Activated naive CD8-positive, alpha-beta T cell treated with anti-CD3 and anti-CD28 coated beads, Interleukin-2, amount 50 U/mL, for 24 hours (primary cell): ENCODE data around the gene VWA8.

ENCODE experiments used
- ATAC-seq: fragments of 150-1000 bp; cut with Tn5 transposase; one replicate; pipeline ENCODE4 v1.10.0; 2021
- DNase-seq: peaks from one replicate; pipeline ENCODE4 v3.0.0; 2021
- H3K27ac Mint-ChIP-seq: one replicate; pipeline ENCODE4 v1.8.0; 2021; ENCODE audit warnings: mild to moderate bottlenecking, mixed read lengths
- H3K27me3 Mint-ChIP-seq: one replicate; pipeline ENCODE4 v1.8.0; 2021; ENCODE audit warnings: mixed read lengths
- H3K36me3 Mint-ChIP-seq: one replicate; pipeline ENCODE4 v1.8.0; 2021; ENCODE audit warnings: low read depth, mixed read lengths
- H3K4me1 Mint-ChIP-seq: one replicate; pipeline ENCODE4 v1.8.0; 2021; ENCODE audit warnings: mixed read lengths
- H3K4me3 Mint-ChIP-seq: one replicate; pipeline ENCODE4 v1.8.0; 2021; ENCODE audit warnings: mild to moderate bottlenecking, moderate library complexity, mixed read lengths
- H3K9me3 Mint-ChIP-seq: one replicate; pipeline ENCODE4 v1.8.0; 2021; ENCODE audit warnings: mixed read lengths

VWA8 gene

GRCh38 chr13:41709511-41709910 is 251.4 kb downstream of the VWA8 start:
- H3K27ac Mint-ChIP-seq, result no peak overlapping the region
- H3K4me1 Mint-ChIP-seq, result peaks cover 9% of the 10 kb centered on the region
- no peaks in the 10 kb centered on the region for H3K27me3 Mint-ChIP-seq
- H3K36me3 Mint-ChIP-seq, result peaks cover 6% of the 10 kb centered on the region
- H3K9me3 Mint-ChIP-seq, result no peaks in the 10 kb centered on the region
- no peak for DNase-seq
- H3K4me3 Mint-ChIP-seq, result no peak overlapping the region
- no peak for ATAC-seq

- no peaks in the 10 kb centered on the region for H3K9me3 Mint-ChIP-seq
- no peaks in the 10 kb centered on the region for H3K27me3 Mint-ChIP-seq
- no peak for DNase-seq
- H3K27ac Mint-ChIP-seq, result no peak overlapping the region
- H3K4me1 Mint-ChIP-seq, result peaks cover 9% of the 10 kb centered on the region
- no peak overlapping the region for H3K4me3 Mint-ChIP-seq
- ATAC-seq, result no peak
- peaks cover 6% of the 10 kb centered on the region for H3K36me3 Mint-ChIP-seq
Observed at GRCh38 chr13:41708713-41709112, 252.2 kb downstream of the VWA8 start.

GRCh38 chr13:41707194-41707821 is 253.6 kb downstream of the VWA8 start:
- H3K27me3 Mint-ChIP-seq, result no peaks in the 10 kb centered on the region
- no peak overlapping the region for H3K4me3 Mint-ChIP-seq
- DNase-seq (no peak), ATAC-seq (no peak)
- peaks cover 6% of the 10 kb centered on the region for H3K36me3 Mint-ChIP-seq
- peaks cover 9% of the 10 kb centered on the region for H3K4me1 Mint-ChIP-seq
- H3K9me3 Mint-ChIP-seq, result no peaks in the 10 kb centered on the region
- no peak overlapping the region for H3K27ac Mint-ChIP-seq

- peaks cover 9% of the 10 kb centered on the region for H3K4me1 Mint-ChIP-seq
- H3K4me3 Mint-ChIP-seq, result no peak overlapping the region
- no peak for DNase-seq
- peak; percentile 75 for ATAC-seq
- no peak overlapping the region for H3K27ac Mint-ChIP-seq
- no peaks in the 10 kb centered on the region for H3K9me3 Mint-ChIP-seq
- no peaks in the 10 kb centered on the region for H3K27me3 Mint-ChIP-seq
- H3K36me3 Mint-ChIP-seq, result peaks cover 6% of the 10 kb centered on the region
Observed at GRCh38 chr13:41706152-41706551, 254.8 kb downstream of the VWA8 start.

GRCh38 chr13:41702540-41702939 is 258.4 kb downstream of the VWA8 start:
- Mint-ChIP-seq H3K27ac (no peak overlapping the region), H3K4me1 (peaks cover 9% of the 10 kb centered on the region), H3K9me3 (no peaks in the 10 kb centered on the region), H3K36me3 (peaks cover 16% of the 10 kb centered on the region), H3K4me3 (no peak overlapping the region), H3K27me3 (no peaks in the 10 kb centered on the region)
- no peak for ATAC-seq
- no peak for DNase-seq

- Mint-ChIP-seq H3K9me3 (no peaks in the 10 kb centered on the region), H3K4me1 (peaks cover 9% of the 10 kb centered on the region)
- ATAC-seq, result no peak
Observed at GRCh38 chr13:41701676-41702075, 259.2 kb downstream of the VWA8 start.

GRCh38 chr13:41700790-41701310 is 260.1 kb downstream of the VWA8 start:
- DNase-seq (no peak), ATAC-seq (no peak)
- no peaks in the 10 kb centered on the region for H3K9me3 Mint-ChIP-seq
- no peak overlapping the region for H3K4me3 Mint-ChIP-seq
- H3K36me3 Mint-ChIP-seq, result peaks cover 16% of the 10 kb centered on the region
- no peak overlapping the region for H3K27ac Mint-ChIP-seq
- no peaks in the 10 kb centered on the region for H3K27me3 Mint-ChIP-seq
- peaks cover 2% of the 10 kb centered on the region for H3K4me1 Mint-ChIP-seq

More at GRCh38 chr13:41701676-41702075, 259.2 kb downstream of the VWA8 start:
- H3K36me3 Mint-ChIP-seq, result peaks cover 16% of the 10 kb centered on the region
- no peak overlapping the region for H3K4me3 Mint-ChIP-seq
- no peak for DNase-seq
- H3K27ac Mint-ChIP-seq, result no peak overlapping the region
- H3K27me3 Mint-ChIP-seq, result no peaks in the 10 kb centered on the region

- Mint-ChIP-seq H3K4me3 (no peak overlapping the region), H3K27ac (no peak overlapping the region), H3K36me3 (peaks cover 17% of the 10 kb centered on the region), H3K27me3 (no peaks in the 10 kb centered on the region), H3K4me1 (peaks cover 4% of the 10 kb centered on the region), H3K9me3 (no peaks in the 10 kb centered on the region)
- no peak for ATAC-seq
- DNase-seq, result no peak
Observed at GRCh38 chr13:41699759-41700158, 261.1 kb downstream of the VWA8 start.

- Mint-ChIP-seq H3K4me3 (no peak overlapping the region), H3K4me1 (peaks cover 6% of the 10 kb centered on the region), H3K9me3 (no peaks in the 10 kb centered on the region), H3K27me3 (no peaks in the 10 kb centered on the region), H3K36me3 (peaks cover 17% of the 10 kb centered on the region), H3K27ac (no peak overlapping the region)
- ATAC-seq (no peak), DNase-seq (no peak)
Observed at GRCh38 chr13:41697578-41697977, 263.3 kb downstream of the VWA8 start.

GRCh38 chr13:41696163-41697003 is 264.5 kb downstream of the VWA8 start:
- Mint-ChIP-seq H3K27ac (no peak overlapping the region), H3K36me3 (peaks cover 22% of the 10 kb centered on the region), H3K9me3 (no peaks in the 10 kb centered on the region), H3K27me3 (no peaks in the 10 kb centered on the region), H3K4me3 (no peak overlapping the region), H3K4me1 (peaks cover 6% of the 10 kb centered on the region)
- ATAC-seq, result no peak
- DNase-seq, result no peak

- peaks cover 6% of the 10 kb centered on the region for H3K4me1 Mint-ChIP-seq
- ATAC-seq (no peak), DNase-seq (no peak)
- no peak overlapping the region for H3K4me3 Mint-ChIP-seq
- H3K27me3 Mint-ChIP-seq, result no peaks in the 10 kb centered on the region
- no peak overlapping the region for H3K27ac Mint-ChIP-seq
- no peaks in the 10 kb centered on the region for H3K9me3 Mint-ChIP-seq
- peaks cover 22% of the 10 kb centered on the region for H3K36me3 Mint-ChIP-seq
Observed at GRCh38 chr13:41694545-41695301, 266.2 kb downstream of the VWA8 start.

- ATAC-seq, result no peak
- no peak for DNase-seq
- Mint-ChIP-seq H3K27me3 (no peaks in the 10 kb centered on the region), H3K4me1 (peaks cover 6% of the 10 kb centered on the region), H3K27ac (no peak overlapping the region), H3K9me3 (no peaks in the 10 kb centered on the region), H3K36me3 (peaks cover 24% of the 10 kb centered on the region), H3K4me3 (no peak overlapping the region)
Observed at GRCh38 chr13:41693434-41693833, 267.5 kb downstream of the VWA8 start.

GRCh38 chr13:41691274-41691673 is 269.6 kb downstream of the VWA8 start:
- no peak for DNase-seq
- Mint-ChIP-seq H3K4me1 (peaks cover 6% of the 10 kb centered on the region), H3K4me3 (no peak overlapping the region), H3K27me3 (no peaks in the 10 kb centered on the region), H3K27ac (no peak overlapping the region), H3K9me3 (no peaks in the 10 kb centered on the region), H3K36me3 (peaks cover 27% of the 10 kb centered on the region)
- no peak for ATAC-seq

- H3K36me3 Mint-ChIP-seq, result peaks cover 37% of the 10 kb centered on the region
- ATAC-seq, result no peak
- no peak overlapping the region for H3K4me3 Mint-ChIP-seq
- peaks cover 9% of the 10 kb centered on the region for H3K4me1 Mint-ChIP-seq
- no peaks in the 10 kb centered on the region for H3K27me3 Mint-ChIP-seq
- no peak for DNase-seq
- no peaks in the 10 kb centered on the region for H3K9me3 Mint-ChIP-seq
- H3K27ac Mint-ChIP-seq, result no peak overlapping the region
Observed at GRCh38 chr13:41682766-41683165, 278.1 kb downstream of the VWA8 start.
